ENCODE results near the gene DUSP12.

Gene DUSP12

GRCh38 chr1:161738627-161739287 is 10.8 kb upstream of the DUSP12 start:
- no peak overlapping the region for H3K4me3 ChIP-seq (ENCODE audit: low read depth in 1 of 2, low read length in 2 of 2)
- no peak overlapping the region for H3K27ac ChIP-seq (ENCODE audit: low read depth, low read length)
- peaks cover 0 to 13% of the 10 kb centered on the region in 2 donors for H3K4me1 ChIP-seq (ENCODE audit: control insufficient read depth in 1 of 2, insufficient read depth in 2 of 2, low read length in 2 of 2)

GRCh38 chr1:161739865-161740566 is 9.6 kb upstream of the DUSP12 start:
- no peak overlapping the region for H3K4me3 ChIP-seq (ENCODE audit: low read depth in 1 of 2, low read length in 2 of 2)
- H3K9ac ChIP-seq (ENCODE audit: low read depth in 1 of 2, low read length in 2 of 2), result no peak overlapping the region
- H3K4me1 ChIP-seq (ENCODE audit: control insufficient read depth in 1 of 2, insufficient read depth in 2 of 2, low read length in 2 of 2), result peaks cover 0 to 13% of the 10 kb centered on the region in 2 donors
- no peaks in the 10 kb centered on the region for H3K9me3 ChIP-seq (ENCODE audit: control insufficient read depth in 1 of 2, low read length in 2 of 2)
- peaks cover 0 to 2% of the 10 kb centered on the region in 2 donors for H3K27me3 ChIP-seq (ENCODE audit: control insufficient read depth in 1 of 2, insufficient read depth in 2 of 2, low read length in 2 of 2)
- no peak overlapping the region for H3K27ac ChIP-seq (ENCODE audit: low read depth, low read length)
- no peaks in the 10 kb centered on the region for H3K36me3 ChIP-seq (ENCODE audit: control insufficient read depth in 1 of 2, insufficient read depth in 2 of 2, low read length in 2 of 2)

More at GRCh38 chr1:161738627-161739287, 10.8 kb upstream of the DUSP12 start:
- peak overlapping the region in 1 of 2 donors; percentile 7 for H3K9ac ChIP-seq (ENCODE audit: low read depth in 1 of 2, low read length in 2 of 2)
- no peaks in the 10 kb centered on the region for H3K36me3 ChIP-seq (ENCODE audit: control insufficient read depth in 1 of 2, insufficient read depth in 2 of 2, low read length in 2 of 2)
- peaks cover 0 to 2% of the 10 kb centered on the region in 2 donors for H3K27me3 ChIP-seq (ENCODE audit: control insufficient read depth in 1 of 2, insufficient read depth in 2 of 2, low read length in 2 of 2)
- no peaks in the 10 kb centered on the region for H3K9me3 ChIP-seq (ENCODE audit: control insufficient read depth in 1 of 2, low read length in 2 of 2)

- H3K9ac ChIP-seq (ENCODE audit: low read depth in 1 of 2, low read length in 2 of 2), result no peak overlapping the region
- peaks cover 0 to 13% of the 10 kb centered on the region in 2 donors for H3K4me1 ChIP-seq (ENCODE audit: control insufficient read depth in 1 of 2, insufficient read depth in 2 of 2, low read length in 2 of 2)
- H3K36me3 ChIP-seq (ENCODE audit: control insufficient read depth in 1 of 2, insufficient read depth in 2 of 2, low read length in 2 of 2), result no peaks in the 10 kb centered on the region
- no peaks in the 10 kb centered on the region for H3K9me3 ChIP-seq (ENCODE audit: control insufficient read depth in 1 of 2, low read length in 2 of 2)
- no peak overlapping the region for H3K4me3 ChIP-seq (ENCODE audit: low read depth in 1 of 2, low read length in 2 of 2)
- H3K27me3 ChIP-seq (ENCODE audit: control insufficient read depth in 1 of 2, insufficient read depth in 2 of 2, low read length in 2 of 2), result peaks cover 0 to 2% of the 10 kb centered on the region in 2 donors
- no peak overlapping the region for H3K27ac ChIP-seq (ENCODE audit: low read depth, low read length)
Measured at GRCh38 chr1:161740921-161741320, 8.7 kb upstream of the DUSP12 start.

GRCh38 chr1:161743231-161743630 is 6.4 kb upstream of the DUSP12 start:
- Histone ChIP-seq H3K4me3 (ENCODE audit: low read depth in 1 of 2, low read length in 2 of 2) (no peak overlapping the region), H3K4me1 (ENCODE audit: control insufficient read depth in 1 of 2, insufficient read depth in 2 of 2, low read length in 2 of 2) (peaks cover 0 to 13% of the 10 kb centered on the region in 2 donors), H3K9ac (ENCODE audit: low read depth in 1 of 2, low read length in 2 of 2) (no peak overlapping the region), H3K27ac (ENCODE audit: low read depth, low read length) (no peak overlapping the region), H3K36me3 (ENCODE audit: control insufficient read depth in 1 of 2, insufficient read depth in 2 of 2, low read length in 2 of 2) (no peaks in the 10 kb centered on the region), H3K27me3 (ENCODE audit: control insufficient read depth in 1 of 2, insufficient read depth in 2 of 2, low read length in 2 of 2) (no peaks in the 10 kb centered on the region), H3K9me3 (ENCODE audit: control insufficient read depth in 1 of 2, low read length in 2 of 2) (no peaks in the 10 kb centered on the region)

- Histone ChIP-seq H3K9me3 (ENCODE audit: control insufficient read depth in 1 of 2, low read length in 2 of 2) (no peaks in the 10 kb centered on the region), H3K4me1 (ENCODE audit: control insufficient read depth in 1 of 2, insufficient read depth in 2 of 2, low read length in 2 of 2) (peaks cover 6 to 8% of the 10 kb centered on the region in 2 donors), H3K27me3 (ENCODE audit: control insufficient read depth in 1 of 2, insufficient read depth in 2 of 2, low read length in 2 of 2) (no peaks in the 10 kb centered on the region), H3K36me3 (ENCODE audit: control insufficient read depth in 1 of 2, insufficient read depth in 2 of 2, low read length in 2 of 2) (peaks cover 6 to 10% of the 10 kb centered on the region in 2 donors), H3K9ac (ENCODE audit: low read depth in 1 of 2, low read length in 2 of 2) (no peak overlapping the region), H3K4me3 (ENCODE audit: low read depth in 1 of 2, low read length in 2 of 2) (no peak overlapping the region), H3K27ac (ENCODE audit: low read depth, low read length) (no peak overlapping the region)
Measured at GRCh38 chr1:161747801-161748200, 1.8 kb upstream of the DUSP12 start.

- Histone ChIP-seq H3K27ac (ENCODE audit: low read depth, low read length) (no peak overlapping the region), H3K4me3 (ENCODE audit: low read depth in 1 of 2, low read length in 2 of 2) (no peak overlapping the region), H3K9me3 (ENCODE audit: control insufficient read depth in 1 of 2, low read length in 2 of 2) (no peaks in the 10 kb centered on the region)
Measured at GRCh38 chr1:161763522-161764098, 14.0 kb downstream of the DUSP12 start.

GRCh38 chr1:161766102-161766981 is 16.8 kb downstream of the DUSP12 start, which contains the start of gene ATF6:
Gene ATF6, plus strand, starts transcription at chr1:161766320. Its CDS starts 41 bp downstream, at chr1:161766361.
- Histone ChIP-seq H3K36me3 (ENCODE audit: control insufficient read depth in 1 of 2, insufficient read depth in 2 of 2, low read length in 2 of 2) (no peaks in the 10 kb centered on the region), H3K4me3 (ENCODE audit: low read depth in 1 of 2, low read length in 2 of 2) (peak within 1 kb of the TSS; percentile 98 to 100), H3K27me3 (ENCODE audit: control insufficient read depth in 1 of 2, insufficient read depth in 2 of 2, low read length in 2 of 2) (no peaks in the 10 kb centered on the region), H3K4me1 (ENCODE audit: control insufficient read depth in 1 of 2, insufficient read depth in 2 of 2, low read length in 2 of 2) (peaks cover 9 to 12% of the 10 kb centered on the region in 2 donors), H3K9ac (ENCODE audit: low read depth in 1 of 2, low read length in 2 of 2) (peak within 1 kb of the TSS; percentile 91 to 98), H3K27ac (ENCODE audit: low read depth, low read length) (peak within 1 kb of the TSS; percentile 67), H3K9me3 (ENCODE audit: control insufficient read depth in 1 of 2, low read length in 2 of 2) (no peaks in the 10 kb centered on the region)

More at GRCh38 chr1:161763522-161764098, 14.0 kb downstream of the DUSP12 start:
- Histone ChIP-seq H3K36me3 (ENCODE audit: control insufficient read depth in 1 of 2, insufficient read depth in 2 of 2, low read length in 2 of 2) (peaks cover 0 to 2% of the 10 kb centered on the region in 2 donors), H3K4me1 (ENCODE audit: control insufficient read depth in 1 of 2, insufficient read depth in 2 of 2, low read length in 2 of 2) (peaks cover 9 to 12% of the 10 kb centered on the region in 2 donors), H3K9ac (ENCODE audit: low read depth in 1 of 2, low read length in 2 of 2) (no peak overlapping the region), H3K27me3 (ENCODE audit: control insufficient read depth in 1 of 2, insufficient read depth in 2 of 2, low read length in 2 of 2) (no peaks in the 10 kb centered on the region)

- no peak overlapping the region for H3K27ac ChIP-seq (ENCODE audit: low read depth, low read length)
- H3K27me3 ChIP-seq (ENCODE audit: control insufficient read depth in 1 of 2, insufficient read depth in 2 of 2, low read length in 2 of 2), result no peaks in the 10 kb centered on the region
- H3K9me3 ChIP-seq (ENCODE audit: control insufficient read depth in 1 of 2, low read length in 2 of 2), result no peaks in the 10 kb centered on the region
- H3K9ac ChIP-seq (ENCODE audit: low read depth in 1 of 2, low read length in 2 of 2), result no peak overlapping the region
- peaks cover 12 to 20% of the 10 kb centered on the region in 2 donors for H3K4me1 ChIP-seq (ENCODE audit: control insufficient read depth in 1 of 2, insufficient read depth in 2 of 2, low read length in 2 of 2)
- no peak overlapping the region for H3K4me3 ChIP-seq (ENCODE audit: low read depth in 1 of 2, low read length in 2 of 2)
- no peaks in the 10 kb centered on the region for H3K36me3 ChIP-seq (ENCODE audit: control insufficient read depth in 1 of 2, insufficient read depth in 2 of 2, low read length in 2 of 2)
Measured at GRCh38 chr1:161768461-161768860, 18.9 kb downstream of the DUSP12 start.

GRCh38 chr1:161768986-161769672 is 19.5 kb downstream of the DUSP12 start:
- peaks cover 12 to 20% of the 10 kb centered on the region in 2 donors for H3K4me1 ChIP-seq (ENCODE audit: control insufficient read depth in 1 of 2, insufficient read depth in 2 of 2, low read length in 2 of 2)
- H3K9ac ChIP-seq (ENCODE audit: low read depth in 1 of 2, low read length in 2 of 2), result no peak overlapping the region
- H3K36me3 ChIP-seq (ENCODE audit: control insufficient read depth in 1 of 2, insufficient read depth in 2 of 2, low read length in 2 of 2), result no peaks in the 10 kb centered on the region
- H3K27ac ChIP-seq (ENCODE audit: low read depth, low read length), result no peak overlapping the region
- no peaks in the 10 kb centered on the region for H3K27me3 ChIP-seq (ENCODE audit: control insufficient read depth in 1 of 2, insufficient read depth in 2 of 2, low read length in 2 of 2)
- no peak overlapping the region for H3K4me3 ChIP-seq (ENCODE audit: low read depth in 1 of 2, low read length in 2 of 2)
- H3K9me3 ChIP-seq (ENCODE audit: control insufficient read depth in 1 of 2, low read length in 2 of 2), result no peaks in the 10 kb centered on the region
